ENCODE results near the gene NEO1. TPM values are rescaled to one million over a fixed set of nuclear protein-coding genes. Genes with fewer than 3 reads are reported as not detected.
A peak's percentile ranks its signal among the peaks of the same experiment; 100 is the strongest.

NEO1 gene
- polyA plus RNA-seq, 4 donors = 8.4 to 162 (median 21.7) TPM

DNA sequence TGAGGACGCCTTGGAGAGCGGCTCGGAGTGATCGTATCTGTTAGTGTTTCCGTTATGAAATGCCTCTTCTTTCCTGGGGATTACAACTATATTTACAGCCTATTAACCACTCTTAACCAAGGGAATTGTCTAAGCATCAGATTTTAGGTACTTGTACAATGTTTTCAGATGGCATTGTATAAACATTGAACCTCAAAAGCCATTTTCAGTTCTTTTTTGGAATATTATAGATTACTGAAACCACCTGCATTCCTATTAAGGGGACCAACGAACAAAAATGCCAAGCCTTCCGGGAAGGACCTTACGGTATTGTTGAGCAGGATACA lies 1.1 kb downstream of the NEO1 start:
- 0 to 4% (median 3%) methylated on average over 8 of the region's 8 CpGs for WGBS, 3 donors
- Histone ChIP-seq H3K9me3 (ENCODE audit: control insufficient read depth in 2 of 2, insufficient read depth in 1 of 2, low read depth in 1 of 2, low read length in 1 of 2) (no peaks in the 10 kb centered on the region), H3K4me3 (ENCODE audit: low read depth in 1 of 3, low read length in 3 of 3) (peak overlapping the region; percentile 86 to 98 (median 91)), H3K36me3 (ENCODE audit: control insufficient read depth in 3 of 3, insufficient read depth in 2 of 3, low read depth in 1 of 3, low read length in 3 of 3) (no peaks in the 10 kb centered on the region), H3K27me3 (ENCODE audit: control insufficient read depth in 3 of 3, insufficient read depth in 3 of 3, low read length in 3 of 3) (no peaks in the 10 kb centered on the region), H3K4me1 (ENCODE audit: control insufficient read depth in 3 of 3, insufficient read depth in 2 of 3, low read depth in 1 of 3, low read length in 2 of 3) (peaks cover 0 to 4% (median 3%) of the 10 kb centered on the region in 3 donors), H3K27ac (ENCODE audit: low read depth in 1 of 3, low read length in 2 of 3) (peak overlapping the region; percentile 88 to 93 (median 88))
- FAIRE-seq (no peak), DNase-seq (peak in 1 of 2 donors; percentile 40)

DNA sequence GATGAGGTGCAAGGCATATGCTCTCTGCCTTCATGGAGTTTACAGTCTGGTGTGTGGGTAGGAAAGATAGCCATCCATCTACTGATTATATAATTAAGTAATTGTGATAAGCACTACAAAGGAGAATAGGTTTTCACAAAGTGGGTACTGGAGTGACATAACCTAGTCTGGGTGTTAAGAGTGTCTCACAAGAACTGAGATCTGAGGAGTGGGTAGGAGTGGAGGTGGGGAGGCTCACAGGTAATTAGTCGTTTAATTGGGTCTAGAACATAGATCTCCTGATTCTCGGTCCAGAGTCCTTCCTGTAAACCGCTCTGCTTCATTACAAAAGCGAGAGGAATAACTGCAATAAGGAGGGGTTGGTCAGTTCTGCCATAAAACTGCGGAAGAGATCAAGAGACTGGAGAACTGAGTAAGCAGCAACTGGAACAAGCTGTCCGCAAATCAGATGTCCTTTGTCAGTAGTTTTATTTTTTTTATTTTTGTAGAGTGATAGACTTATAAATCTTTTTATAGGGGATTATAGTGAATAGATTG lies 2.2 kb downstream of the NEO1 start:
- H3K4me1 ChIP-seq (ENCODE audit: control insufficient read depth in 3 of 3, insufficient read depth in 2 of 3, low read depth in 1 of 3, low read length in 2 of 3) = peaks cover 0 to 5% (median 4%) of the 10 kb centered on the region in 3 donors
- H3K27me3 ChIP-seq (ENCODE audit: control insufficient read depth in 3 of 3, insufficient read depth in 3 of 3, low read length in 3 of 3) = no peaks in the 10 kb centered on the region
- FAIRE-seq (peak; percentile 81), DNase-seq (peak; percentile 81 to 91)
- no peaks in the 10 kb centered on the region for H3K9me3 ChIP-seq (ENCODE audit: control insufficient read depth in 2 of 2, insufficient read depth in 1 of 2, low read depth in 1 of 2, low read length in 1 of 2)
- H3K36me3 ChIP-seq (ENCODE audit: control insufficient read depth in 3 of 3, insufficient read depth in 2 of 3, low read depth in 1 of 3, low read length in 3 of 3) = no peaks in the 10 kb centered on the region
- WGBS, 3 donors = 19 to 49% (median 29%) methylated on average over 6 of the region's 6 CpGs
- H3K27ac ChIP-seq (ENCODE audit: low read depth in 1 of 3, low read length in 2 of 3) = peak overlapping the region in 2 of 3 donors; percentile 0 to 88
- peak overlapping the region in 2 of 3 donors; percentile 5 to 98 for H3K4me3 ChIP-seq (ENCODE audit: low read depth in 1 of 3, low read length in 3 of 3)

- Histone ChIP-seq H3K4me3 (ENCODE audit: low read depth in 1 of 3, low read length in 3 of 3) (no peak overlapping the region), H3K36me3 (ENCODE audit: control insufficient read depth in 3 of 3, insufficient read depth in 2 of 3, low read depth in 1 of 3, low read length in 3 of 3) (peaks cover 0 to 6% (median 0%) of the 10 kb centered on the region in 3 donors), H3K9me3 (ENCODE audit: control insufficient read depth in 2 of 2, insufficient read depth in 1 of 2, low read depth in 1 of 2, low read length in 1 of 2) (no peaks in the 10 kb centered on the region), H3K4me1 (ENCODE audit: control insufficient read depth in 3 of 3, insufficient read depth in 2 of 3, low read depth in 1 of 3, low read length in 2 of 3) (peaks cover 0 to 11% (median 4%) of the 10 kb centered on the region in 3 donors), H3K27me3 (ENCODE audit: control insufficient read depth in 3 of 3, insufficient read depth in 3 of 3, low read length in 3 of 3) (no peaks in the 10 kb centered on the region), H3K27ac (ENCODE audit: low read depth in 1 of 3, low read length in 2 of 3) (no peak overlapping the region)
- DNase-seq (no peak), FAIRE-seq (no peak)
- 55 to 78% (median 74%) methylated on average over 3 of the region's 3 CpGs for WGBS, 3 donors
These were observed 4.2 kb downstream of the NEO1 start for GRCh38 chr15:73056460-73056859.

DNA sequence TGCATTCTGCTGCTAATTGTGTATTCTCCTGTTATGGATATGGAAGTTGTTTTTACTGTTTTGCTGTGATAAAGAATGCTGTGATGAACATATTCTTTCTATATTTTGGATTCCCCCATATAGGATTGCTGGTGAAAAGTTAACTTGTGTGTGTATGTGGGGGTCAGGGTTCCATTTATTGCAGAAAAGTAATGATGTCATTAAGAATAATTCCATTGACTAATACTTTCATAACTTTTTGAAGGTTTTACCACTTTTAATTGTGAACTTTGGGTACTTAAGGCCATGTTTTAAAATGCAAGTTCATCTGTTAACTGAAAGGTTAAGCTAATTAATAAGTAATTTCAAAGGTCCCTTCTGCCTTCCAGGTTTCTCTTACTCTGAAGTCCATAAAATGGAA lies 6.2 kb downstream of the NEO1 start:
- no peak for FAIRE-seq
- Histone ChIP-seq H3K27ac (ENCODE audit: low read depth in 1 of 3, low read length in 2 of 3) (no peak overlapping the region), H3K36me3 (ENCODE audit: control insufficient read depth in 3 of 3, insufficient read depth in 2 of 3, low read depth in 1 of 3, low read length in 3 of 3) (peaks cover 0 to 6% (median 0%) of the 10 kb centered on the region in 3 donors), H3K9me3 (ENCODE audit: control insufficient read depth in 2 of 2, insufficient read depth in 1 of 2, low read depth in 1 of 2, low read length in 1 of 2) (no peaks in the 10 kb centered on the region), H3K4me1 (ENCODE audit: control insufficient read depth in 3 of 3, insufficient read depth in 2 of 3, low read depth in 1 of 3, low read length in 2 of 3) (peaks cover 2 to 11% (median 6%) of the 10 kb centered on the region in 3 donors), H3K4me3 (ENCODE audit: low read depth in 1 of 3, low read length in 3 of 3) (no peak overlapping the region), H3K27me3 (ENCODE audit: control insufficient read depth in 3 of 3, insufficient read depth in 3 of 3, low read length in 3 of 3) (no peaks in the 10 kb centered on the region)
- no peak for DNase-seq

DNA sequence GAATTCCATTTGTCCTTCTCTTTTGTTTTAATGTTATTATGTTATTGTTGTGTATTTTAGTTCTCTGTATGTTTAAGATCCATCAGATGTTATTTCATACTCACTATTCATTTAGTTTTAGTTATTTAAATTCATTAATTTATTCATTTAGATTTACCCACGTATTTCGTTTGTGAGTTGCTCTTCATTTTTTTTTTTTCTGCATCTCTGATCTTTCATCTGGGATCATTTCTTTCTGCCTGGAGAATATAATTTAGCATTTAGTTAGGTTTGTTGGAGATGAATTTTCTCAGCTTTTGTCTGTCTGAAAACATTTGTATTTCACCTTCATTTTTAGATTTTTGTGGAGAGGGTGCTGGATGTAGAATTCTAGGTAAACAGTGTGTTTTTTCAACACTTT lies 12.9 kb downstream of the NEO1 start:
- H3K27me3 ChIP-seq (ENCODE audit: control insufficient read depth in 3 of 3, insufficient read depth in 3 of 3, low read length in 3 of 3) = no peaks in the 10 kb centered on the region
- no peak overlapping the region for H3K4me3 ChIP-seq (ENCODE audit: low read depth in 1 of 3, low read length in 3 of 3)
- H3K36me3 ChIP-seq (ENCODE audit: control insufficient read depth in 3 of 3, insufficient read depth in 2 of 3, low read depth in 1 of 3, low read length in 3 of 3) = peaks cover 0 to 6% (median 0%) of the 10 kb centered on the region in 3 donors
- no peaks in the 10 kb centered on the region for H3K9me3 ChIP-seq (ENCODE audit: control insufficient read depth in 2 of 2, insufficient read depth in 1 of 2, low read depth in 1 of 2, low read length in 1 of 2)
- H3K4me1 ChIP-seq (ENCODE audit: control insufficient read depth in 3 of 3, insufficient read depth in 2 of 3, low read depth in 1 of 3, low read length in 2 of 3) = peaks cover 2 to 4% (median 2%) of the 10 kb centered on the region in 3 donors
- 81 to 93% (median 82%) methylated on average over 2 of the region's 2 CpGs for WGBS, 3 donors
- no peak for FAIRE-seq
- no peak overlapping the region for H3K27ac ChIP-seq (ENCODE audit: low read depth in 1 of 3, low read length in 2 of 3)
- no peak for DNase-seq

DNA sequence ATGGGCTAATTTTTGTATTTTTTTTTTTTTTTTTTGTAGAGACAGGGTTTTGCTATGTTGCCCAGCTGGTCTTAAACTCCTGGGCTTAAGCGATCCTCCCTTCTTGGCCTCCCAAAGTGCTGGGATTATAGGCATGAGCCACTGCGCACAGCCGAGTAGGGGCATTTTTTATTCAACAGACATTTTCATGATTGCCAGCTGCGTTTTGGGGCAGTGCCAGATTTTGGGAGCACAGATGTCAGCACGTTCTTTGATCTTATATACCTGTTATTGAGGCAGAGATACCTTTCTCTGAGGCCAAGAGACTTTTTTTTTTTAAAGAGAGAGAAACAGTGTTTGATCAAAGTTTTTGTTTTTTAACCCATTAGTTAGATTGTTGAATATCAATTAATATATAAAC lies 16.8 kb downstream of the NEO1 start:
- Histone ChIP-seq H3K27me3 (ENCODE audit: control insufficient read depth in 3 of 3, insufficient read depth in 3 of 3, low read length in 3 of 3) (no peaks in the 10 kb centered on the region), H3K36me3 (ENCODE audit: control insufficient read depth in 3 of 3, insufficient read depth in 2 of 3, low read depth in 1 of 3, low read length in 3 of 3) (no peaks in the 10 kb centered on the region), H3K9me3 (ENCODE audit: control insufficient read depth in 2 of 2, insufficient read depth in 1 of 2, low read depth in 1 of 2, low read length in 1 of 2) (no peaks in the 10 kb centered on the region), H3K4me3 (ENCODE audit: low read depth in 1 of 3, low read length in 3 of 3) (no peak overlapping the region), H3K27ac (ENCODE audit: low read depth in 1 of 3, low read length in 2 of 3) (no peak overlapping the region), H3K4me1 (ENCODE audit: control insufficient read depth in 3 of 3, insufficient read depth in 2 of 3, low read depth in 1 of 3, low read length in 2 of 3) (no peaks in the 10 kb centered on the region)
- WGBS, 3 donors = 38 to 73% (median 46%) methylated on average over 5 of the region's 5 CpGs
- FAIRE-seq = no peak
- DNase-seq = no peak

DNA sequence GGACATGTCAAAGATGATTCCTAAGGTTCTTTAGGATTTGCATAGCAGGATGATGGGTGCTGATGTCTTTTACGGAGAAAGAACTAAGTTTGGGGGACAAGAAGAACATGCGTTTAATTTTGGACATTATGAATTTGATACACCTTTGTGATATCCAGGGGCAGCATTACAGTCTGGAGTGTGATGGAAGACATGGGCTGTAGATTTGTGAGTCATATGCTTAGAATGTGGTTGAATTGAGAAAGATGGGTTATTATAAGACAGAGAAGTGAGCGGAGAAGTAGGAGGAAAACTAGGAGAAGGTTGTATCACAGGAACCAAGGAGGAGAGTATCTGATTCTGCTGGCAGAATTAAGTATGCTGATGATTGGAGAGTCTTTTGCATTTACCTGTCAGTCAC lies 20.6 kb downstream of the NEO1 start:
- whole genome bisulfite sequencing, 3 donors = 96 to 100% (median 96%) methylated on average over 3 of the region's 3 CpGs
- no peaks in the 10 kb centered on the region for H3K9me3 ChIP-seq (ENCODE audit: control insufficient read depth in 2 of 2, insufficient read depth in 1 of 2, low read depth in 1 of 2, low read length in 1 of 2)
- no peaks in the 10 kb centered on the region for H3K27me3 ChIP-seq (ENCODE audit: control insufficient read depth in 3 of 3, insufficient read depth in 3 of 3, low read length in 3 of 3)
- H3K4me3 ChIP-seq (ENCODE audit: low read depth in 1 of 3, low read length in 3 of 3) = no peak overlapping the region
- no peak for DNase-seq
- no peaks in the 10 kb centered on the region for H3K36me3 ChIP-seq (ENCODE audit: control insufficient read depth in 3 of 3, insufficient read depth in 2 of 3, low read depth in 1 of 3, low read length in 3 of 3)
- no peak for FAIRE-seq
- peaks cover 0 to 2% (median 0%) of the 10 kb centered on the region in 3 donors for H3K4me1 ChIP-seq (ENCODE audit: control insufficient read depth in 3 of 3, insufficient read depth in 2 of 3, low read depth in 1 of 3, low read length in 2 of 3)
- no peak overlapping the region for H3K27ac ChIP-seq (ENCODE audit: low read depth in 1 of 3, low read length in 2 of 3)

DNA sequence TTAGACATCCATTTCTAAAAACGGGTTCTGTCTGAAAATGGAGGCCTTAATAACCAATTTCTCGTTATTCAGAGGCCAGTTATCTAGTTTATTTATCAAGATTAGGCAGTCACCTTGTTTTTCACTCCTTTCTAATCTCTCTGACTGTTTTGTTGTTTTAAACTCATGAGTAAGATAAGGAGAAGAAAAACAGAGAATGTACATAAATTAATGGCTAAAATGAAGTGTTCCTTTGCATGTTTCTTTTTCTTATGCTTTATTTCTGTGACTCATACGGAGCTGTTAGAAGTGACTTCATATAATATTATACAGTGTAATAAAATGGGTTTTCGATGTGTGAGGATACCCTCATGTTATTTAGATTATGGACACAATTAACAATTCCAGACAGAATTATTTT lies 22.0 kb downstream of the NEO1 start:
- no peak overlapping the region for H3K27ac ChIP-seq (ENCODE audit: low read depth in 1 of 3, low read length in 2 of 3)
- peaks cover 0 to 2% (median 0%) of the 10 kb centered on the region in 3 donors for H3K4me1 ChIP-seq (ENCODE audit: control insufficient read depth in 3 of 3, insufficient read depth in 2 of 3, low read depth in 1 of 3, low read length in 2 of 3)
- no peaks in the 10 kb centered on the region for H3K9me3 ChIP-seq (ENCODE audit: control insufficient read depth in 2 of 2, insufficient read depth in 1 of 2, low read depth in 1 of 2, low read length in 1 of 2)
- 12 to 37% (median 28%) methylated on average over 4 of the region's 4 CpGs for WGBS, 3 donors
- H3K36me3 ChIP-seq (ENCODE audit: control insufficient read depth in 3 of 3, insufficient read depth in 2 of 3, low read depth in 1 of 3, low read length in 3 of 3) = no peaks in the 10 kb centered on the region
- no peak overlapping the region for H3K4me3 ChIP-seq (ENCODE audit: low read depth in 1 of 3, low read length in 3 of 3)
- FAIRE-seq = no peak
- no peak for DNase-seq
- no peaks in the 10 kb centered on the region for H3K27me3 ChIP-seq (ENCODE audit: control insufficient read depth in 3 of 3, insufficient read depth in 3 of 3, low read length in 3 of 3)

GRCh38 chr15:73075160-73075859 lies 23.0 kb downstream of the NEO1 start:
- Histone ChIP-seq H3K4me3 (ENCODE audit: low read depth in 1 of 3, low read length in 3 of 3) (no peak overlapping the region), H3K36me3 (ENCODE audit: control insufficient read depth in 3 of 3, insufficient read depth in 2 of 3, low read depth in 1 of 3, low read length in 3 of 3) (no peaks in the 10 kb centered on the region), H3K27ac (ENCODE audit: low read depth in 1 of 3, low read length in 2 of 3) (no peak overlapping the region), H3K9me3 (ENCODE audit: control insufficient read depth in 2 of 2, insufficient read depth in 1 of 2, low read depth in 1 of 2, low read length in 1 of 2) (no peaks in the 10 kb centered on the region), H3K4me1 (ENCODE audit: control insufficient read depth in 3 of 3, insufficient read depth in 2 of 3, low read depth in 1 of 3, low read length in 2 of 3) (peaks cover 2 to 3% (median 2%) of the 10 kb centered on the region in 3 donors), H3K27me3 (ENCODE audit: control insufficient read depth in 3 of 3, insufficient read depth in 3 of 3, low read length in 3 of 3) (no peaks in the 10 kb centered on the region)
- DNase-seq (no peak), FAIRE-seq (no peak)
- WGBS, 3 donors = 47 to 51% (median 49%) methylated on average over 4 of the region's 4 CpGs

Data from small intestine (tissue), 7 donors.